ENCODE data around the gene DCLK1. TPM values are rescaled to one million over a fixed set of nuclear protein-coding genes. Genes with fewer than 3 reads are reported as not detected.

DCLK1 gene
- total RNA-seq, 1 experiment from 2014 or later: not detected

DNA sequence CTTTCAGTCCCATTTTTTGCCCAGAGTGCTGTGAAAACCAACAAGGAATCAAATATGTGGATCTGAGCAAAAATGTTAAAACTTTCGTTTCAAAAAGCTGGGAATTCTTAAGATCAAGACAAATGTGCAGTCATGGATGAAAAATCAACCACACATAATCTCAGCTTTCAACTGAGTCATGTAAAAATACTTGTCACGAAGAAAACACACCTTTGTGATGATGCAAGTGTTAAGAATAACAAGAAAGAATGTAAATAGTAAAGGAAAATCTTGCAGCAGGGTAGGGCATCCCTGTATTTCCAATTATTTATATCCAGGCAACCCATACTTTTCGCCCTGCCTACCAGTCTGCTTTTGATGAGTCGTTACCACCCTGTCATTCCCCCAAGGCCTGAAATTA, 27.4 kb upstream of the DCLK1 start:
- intact Hi-C loops (cut with micrococcal nuclease; ENCODE audit: unreplicated experiment) (no loop called here), in situ Hi-C loops (cut with HindIII; ENCODE audit: low pct_unique_long_range_greater_than_20kb, low sequenced_read_pairs) (no loop called here)
- POLR2A ChIA-PET: no interaction called here
- H3K27me3 ChIP-seq (ENCODE audit: control insufficient read depth, insufficient read depth, low read length): no peaks in the 10 kb centered on the region
- H3K36me3 ChIP-seq (ENCODE audit: control insufficient read depth, insufficient read depth, low read length): no peaks in the 10 kb centered on the region
- DNase-seq (ENCODE audit: low read depth, low spot score) (no peak), ATAC-seq (no peak)
- TF ChIP-seq POLR2AphosphoS5 (IDR thresholded peaks at IDR 0.05; ENCODE audit: low read depth, low read length): no peak
- TF ChIP-seq, protein P1, sequence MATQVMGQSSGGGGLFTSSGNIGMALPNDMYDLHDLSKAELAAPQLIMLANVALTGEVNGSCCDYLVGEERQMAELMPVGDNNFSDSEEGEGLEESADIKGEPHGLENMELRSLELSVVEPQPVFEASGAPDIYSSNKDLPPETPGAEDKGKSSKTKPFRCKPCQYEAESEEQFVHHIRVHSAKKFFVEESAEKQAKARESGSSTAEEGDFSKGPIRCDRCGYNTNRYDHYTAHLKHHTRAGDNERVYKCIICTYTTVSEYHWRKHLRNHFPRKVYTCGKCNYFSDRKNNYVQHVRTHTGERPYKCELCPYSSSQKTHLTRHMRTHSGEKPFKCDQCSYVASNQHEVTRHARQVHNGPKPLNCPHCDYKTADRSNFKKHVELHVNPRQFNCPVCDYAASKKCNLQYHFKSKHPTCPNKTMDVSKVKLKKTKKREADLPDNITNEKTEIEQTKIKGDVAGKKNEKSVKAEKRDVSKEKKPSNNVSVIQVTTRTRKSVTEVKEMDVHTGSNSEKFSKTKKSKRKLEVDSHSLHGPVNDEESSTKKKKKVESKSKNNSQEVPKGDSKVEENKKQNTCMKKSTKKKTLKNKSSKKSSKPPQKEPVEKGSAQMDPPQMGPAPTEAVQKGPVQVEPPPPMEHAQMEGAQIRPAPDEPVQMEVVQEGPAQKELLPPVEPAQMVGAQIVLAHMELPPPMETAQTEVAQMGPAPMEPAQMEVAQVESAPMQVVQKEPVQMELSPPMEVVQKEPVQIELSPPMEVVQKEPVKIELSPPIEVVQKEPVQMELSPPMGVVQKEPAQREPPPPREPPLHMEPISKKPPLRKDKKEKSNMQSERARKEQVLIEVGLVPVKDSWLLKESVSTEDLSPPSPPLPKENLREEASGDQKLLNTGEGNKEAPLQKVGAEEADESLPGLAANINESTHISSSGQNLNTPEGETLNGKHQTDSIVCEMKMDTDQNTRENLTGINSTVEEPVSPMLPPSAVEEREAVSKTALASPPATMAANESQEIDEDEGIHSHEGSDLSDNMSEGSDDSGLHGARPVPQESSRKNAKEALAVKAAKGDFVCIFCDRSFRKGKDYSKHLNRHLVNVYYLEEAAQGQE (IDR thresholded peaks at IDR 0.05; ENCODE audit: insufficient read depth in 1 of 2, low read depth in 2 of 2, low read length in 1 of 2): no peak
- TF ChIP-seq, protein P2, sequence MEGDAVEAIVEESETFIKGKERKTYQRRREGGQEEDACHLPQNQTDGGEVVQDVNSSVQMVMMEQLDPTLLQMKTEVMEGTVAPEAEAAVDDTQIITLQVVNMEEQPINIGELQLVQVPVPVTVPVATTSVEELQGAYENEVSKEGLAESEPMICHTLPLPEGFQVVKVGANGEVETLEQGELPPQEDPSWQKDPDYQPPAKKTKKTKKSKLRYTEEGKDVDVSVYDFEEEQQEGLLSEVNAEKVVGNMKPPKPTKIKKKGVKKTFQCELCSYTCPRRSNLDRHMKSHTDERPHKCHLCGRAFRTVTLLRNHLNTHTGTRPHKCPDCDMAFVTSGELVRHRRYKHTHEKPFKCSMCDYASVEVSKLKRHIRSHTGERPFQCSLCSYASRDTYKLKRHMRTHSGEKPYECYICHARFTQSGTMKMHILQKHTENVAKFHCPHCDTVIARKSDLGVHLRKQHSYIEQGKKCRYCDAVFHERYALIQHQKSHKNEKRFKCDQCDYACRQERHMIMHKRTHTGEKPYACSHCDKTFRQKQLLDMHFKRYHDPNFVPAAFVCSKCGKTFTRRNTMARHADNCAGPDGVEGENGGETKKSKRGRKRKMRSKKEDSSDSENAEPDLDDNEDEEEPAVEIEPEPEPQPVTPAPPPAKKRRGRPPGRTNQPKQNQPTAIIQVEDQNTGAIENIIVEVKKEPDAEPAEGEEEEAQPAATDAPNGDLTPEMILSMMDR (IDR thresholded peaks at IDR 0.05): no peak
- TF ChIP-seq SIN3A (IDR thresholded peaks at IDR 0.05; ENCODE audit: borderline replicate concordance, insufficient read depth, low read depth, low read length): no peak
- no peak for TF ChIP-seq TCF7L2 (IDR thresholded peaks at IDR 0.05; ENCODE audit: low read depth, low read length)
- no peaks in the 10 kb centered on the region for H3K4me1 ChIP-seq (ENCODE audit: control insufficient read depth, insufficient read depth, low read length)
- no peak overlapping the region for H3K27ac ChIP-seq (ENCODE audit: low read length)
- H3K9me3 ChIP-seq (ENCODE audit: control insufficient read depth, insufficient read depth, low read depth, low read length): no peaks in the 10 kb centered on the region
- CTCF ChIA-PET: no interaction called here
- no peak overlapping the region for H3K4me3 ChIP-seq (ENCODE audit: low read depth in 2 of 2, low read length in 2 of 2)
- BruUV-seq (replicated peaks): no TSS peak

DNA sequence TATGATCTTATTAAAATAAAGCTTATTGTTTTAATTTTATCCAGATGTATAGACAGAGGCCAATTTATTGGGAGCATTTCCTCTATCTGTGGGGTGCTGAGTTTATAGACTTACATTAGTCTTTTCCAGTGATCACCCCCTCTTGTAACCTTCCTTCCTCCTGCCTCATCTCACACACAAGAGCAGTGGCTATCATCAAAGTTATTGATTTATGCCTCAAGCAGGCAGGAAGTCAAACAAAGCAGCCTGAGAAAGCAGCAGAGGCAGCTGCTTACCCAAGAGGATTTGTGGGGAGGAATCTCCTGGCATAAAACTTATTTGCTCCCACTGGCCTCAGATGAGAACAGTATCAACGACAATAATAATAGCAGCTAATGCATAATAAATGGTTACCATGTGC, 26.3 kb upstream of the DCLK1 start:
- TF ChIP-seq, protein P2 (IDR thresholded peaks at IDR 0.05): no peak
- TF ChIP-seq, protein P1 (IDR thresholded peaks at IDR 0.05; ENCODE audit: insufficient read depth in 1 of 2, low read depth in 2 of 2, low read length in 1 of 2): no peak
- TF ChIP-seq SIN3A (IDR thresholded peaks at IDR 0.05; ENCODE audit: borderline replicate concordance, insufficient read depth, low read depth, low read length): no peak
- TF ChIP-seq TCF7L2 (IDR thresholded peaks at IDR 0.05; ENCODE audit: low read depth, low read length): no peak
- in situ Hi-C loops (cut with HindIII; ENCODE audit: low pct_unique_long_range_greater_than_20kb, low sequenced_read_pairs) (no loop called here), intact Hi-C loops (cut with micrococcal nuclease; ENCODE audit: unreplicated experiment) (no loop called here)
- POLR2A ChIA-PET: no interaction called here
- no TSS peak for BruUV-seq (replicated peaks)
- CTCF ChIA-PET: no interaction called here
- no peak for ATAC-seq
- no peaks in the 10 kb centered on the region for H3K36me3 ChIP-seq (ENCODE audit: control insufficient read depth, insufficient read depth, low read length)
- H3K27ac ChIP-seq (ENCODE audit: low read length): no peak overlapping the region
- H3K4me1 ChIP-seq (ENCODE audit: control insufficient read depth, insufficient read depth, low read length): no peaks in the 10 kb centered on the region
- no peaks in the 10 kb centered on the region for H3K27me3 ChIP-seq (ENCODE audit: control insufficient read depth, insufficient read depth, low read length)
- no peaks in the 10 kb centered on the region for H3K9me3 ChIP-seq (ENCODE audit: control insufficient read depth, insufficient read depth, low read depth, low read length)
- DNase-seq (ENCODE audit: low read depth, low spot score): no peak
- H3K4me3 ChIP-seq (ENCODE audit: low read depth in 2 of 2, low read length in 2 of 2): no peak overlapping the region
